ENCODE measurements around the gene RUNX3.
"Not testable (repeated sequence)": the region's sequence is repeated elsewhere in the genome, so short reads cannot be mapped to it uniquely, and the experiment has no call there.

Gene RUNX3

DNA sequence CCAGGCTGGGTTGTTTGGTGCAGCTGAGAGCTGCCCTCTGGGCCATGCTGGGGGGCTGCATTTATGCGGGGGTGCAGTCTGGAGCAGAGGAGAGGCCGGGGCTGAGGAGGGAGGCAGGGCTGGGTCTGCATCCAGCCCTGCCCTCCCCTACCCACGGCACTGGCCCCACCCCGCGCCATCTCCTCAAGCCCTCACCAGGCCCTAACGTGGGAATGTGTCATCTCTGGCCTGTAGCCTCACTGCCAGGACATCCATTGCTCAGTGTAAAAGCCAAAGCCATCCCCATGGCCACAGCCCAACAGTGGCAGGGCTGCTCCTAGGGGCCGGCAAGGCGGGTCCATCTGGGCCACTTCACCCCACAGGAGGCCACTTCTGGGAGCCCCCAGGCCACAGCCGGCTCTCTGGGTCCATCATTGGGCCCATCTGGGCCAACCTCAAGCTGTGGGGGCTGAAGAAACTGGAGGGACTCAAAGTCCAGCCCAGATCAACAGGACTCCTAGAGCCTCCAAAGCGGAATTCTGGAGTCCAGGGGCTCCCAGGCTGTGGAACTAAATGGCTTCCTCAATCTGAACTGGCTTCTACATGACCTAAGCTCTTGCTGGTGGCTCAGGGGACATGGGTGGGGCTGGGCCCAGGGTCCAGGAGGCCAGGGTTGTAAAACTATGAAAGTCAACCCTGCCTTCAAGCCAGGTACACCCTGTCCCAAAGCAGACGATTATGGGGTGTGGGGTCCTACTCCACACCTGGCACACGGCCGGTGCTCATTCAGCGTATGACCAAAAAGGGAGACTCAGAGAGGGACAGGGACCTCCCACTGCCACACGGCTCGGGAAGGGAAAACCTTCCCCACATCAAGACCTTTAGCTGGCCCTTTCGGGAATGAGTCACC lies 32.6 kb downstream of the RUNX3 start:
- peaks cover 14% of the 10 kb centered on the region for H3K4me1 Mint-ChIP-seq (ENCODE audit: low read depth)
- H3K36me3 Mint-ChIP-seq (ENCODE audit: low read depth), result peaks cover 26% of the 10 kb centered on the region
- peaks cover 5% of the 10 kb centered on the region for H3K9me3 Mint-ChIP-seq
- intact Hi-C loops (cut with micrococcal nuclease), result loop anchor here (1.0 kb wide), 1 partner anchor 49 kb away; no protein-coding TSS in a partner anchor
- no peak overlapping the region for H3K4me3 Mint-ChIP-seq
- H3K27ac Mint-ChIP-seq, result no peak overlapping the region
- peaks cover 17% of the 10 kb centered on the region for H3K27me3 Mint-ChIP-seq

DNA sequence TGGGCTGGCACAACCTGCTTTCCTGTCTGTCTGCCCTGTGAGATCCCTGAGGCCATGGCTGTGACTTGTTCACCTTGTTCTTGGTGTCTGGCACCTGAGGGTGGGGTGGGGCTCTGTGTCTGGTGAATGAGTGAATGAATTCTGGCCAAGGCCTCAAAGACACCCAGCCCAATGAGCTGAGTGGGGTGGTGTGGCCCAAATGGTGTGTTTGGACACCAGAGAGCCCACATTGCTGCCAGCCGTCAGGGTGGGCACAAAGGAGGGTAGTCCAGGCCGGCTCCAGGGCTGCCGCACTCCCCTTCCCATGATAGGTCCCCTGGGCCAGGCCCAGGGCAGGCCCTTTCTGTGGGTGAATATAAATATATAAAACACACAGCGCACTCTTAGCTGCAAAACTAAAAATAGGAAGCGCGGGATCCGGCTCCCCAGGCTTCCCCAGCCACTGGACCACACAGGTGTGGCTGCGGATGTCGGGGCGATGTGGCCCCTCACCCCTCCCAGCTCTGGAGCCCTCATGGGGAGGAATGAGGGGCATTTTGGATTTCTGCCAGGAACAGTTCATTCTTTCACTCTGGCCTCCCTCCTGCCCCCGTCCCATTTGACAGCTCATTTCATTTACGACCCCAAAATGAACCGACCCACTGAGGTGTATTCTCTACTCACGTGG lies 33.3 kb downstream of the RUNX3 start:
- peaks cover 17% of the 10 kb centered on the region for H3K27me3 Mint-ChIP-seq
- H3K36me3 Mint-ChIP-seq (ENCODE audit: low read depth), result peaks cover 22% of the 10 kb centered on the region
- H3K4me1 Mint-ChIP-seq (ENCODE audit: low read depth), result peaks cover 14% of the 10 kb centered on the region
- peaks cover 10% of the 10 kb centered on the region for H3K9me3 Mint-ChIP-seq
- H3K4me3 Mint-ChIP-seq, result no peak overlapping the region
- no peak overlapping the region for H3K27ac Mint-ChIP-seq
- intact Hi-C loops (cut with micrococcal nuclease), result no loop called here

GRCh38 chr1:24896176-24896575 lies 33.9 kb downstream of the RUNX3 start:
- Mint-ChIP-seq H3K9me3 (peaks cover 10% of the 10 kb centered on the region), H3K4me3 (no peak overlapping the region), H3K27ac (no peak overlapping the region), H3K36me3 (ENCODE audit: low read depth) (peaks cover 16% of the 10 kb centered on the region), H3K4me1 (ENCODE audit: low read depth) (peaks cover 19% of the 10 kb centered on the region), H3K27me3 (peaks cover 17% of the 10 kb centered on the region)
- intact Hi-C loops (cut with micrococcal nuclease), result no loop called here

DNA sequence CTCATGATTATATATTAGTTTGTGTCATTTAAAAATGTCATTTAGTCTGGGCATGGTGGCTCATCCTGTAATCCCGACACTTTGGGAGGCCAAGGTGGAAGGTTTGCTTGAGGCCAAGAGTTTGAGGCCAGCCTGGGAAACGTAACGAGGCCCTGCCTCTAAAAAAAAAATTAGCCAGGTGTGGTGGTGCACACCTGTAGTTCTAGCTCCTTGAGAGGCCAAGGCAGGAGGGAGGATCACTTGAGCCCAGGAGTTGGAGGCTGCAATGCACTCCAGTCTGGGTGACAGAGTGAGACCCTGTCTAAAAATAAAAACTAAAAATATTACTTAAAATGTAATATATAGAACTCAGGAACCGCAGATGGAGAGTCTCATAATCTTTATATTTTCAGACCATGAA lies 34.6 kb downstream of the RUNX3 start:
- Mint-ChIP-seq H3K4me3 (no peak overlapping the region), H3K27me3 (peaks cover 17% of the 10 kb centered on the region), H3K9me3 (peaks cover 10% of the 10 kb centered on the region), H3K4me1 (ENCODE audit: low read depth) (peaks cover 25% of the 10 kb centered on the region), H3K36me3 (ENCODE audit: low read depth) (peaks cover 9% of the 10 kb centered on the region), H3K27ac (no peak overlapping the region)
- intact Hi-C loops (cut with micrococcal nuclease), result no loop called here

- Mint-ChIP-seq H3K4me1 (ENCODE audit: low read depth) (peaks cover 34% of the 10 kb centered on the region), H3K4me3 (no peak overlapping the region), H3K27me3 (peaks cover 19% of the 10 kb centered on the region)
Measured at GRCh38 chr1:24894002-24894401, 36.1 kb downstream of the RUNX3 start.

DNA sequence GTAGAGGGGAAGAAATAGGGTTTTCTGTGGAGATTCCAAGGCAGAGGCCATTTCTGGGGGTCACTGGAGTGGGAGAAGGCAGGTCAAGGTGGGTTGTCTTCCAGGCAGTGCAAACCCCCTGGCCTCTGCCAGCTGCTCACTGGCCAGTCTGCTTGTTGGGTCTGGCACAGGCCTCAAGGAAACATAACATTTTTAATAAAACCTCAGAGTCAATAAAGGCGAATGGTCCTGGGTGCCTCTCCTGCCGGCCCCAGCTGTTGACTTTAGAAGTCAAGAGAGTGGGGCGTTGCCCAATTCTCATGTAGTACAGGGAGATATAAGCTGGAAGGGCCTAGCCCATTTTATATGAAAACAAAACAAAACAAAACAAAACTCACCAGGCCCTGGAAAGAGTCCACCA lies 36.6 kb downstream of the RUNX3 start:
- peaks cover 34% of the 10 kb centered on the region for H3K4me1 Mint-ChIP-seq (ENCODE audit: low read depth)
- H3K9me3 Mint-ChIP-seq, result peaks cover 10% of the 10 kb centered on the region
- H3K27ac Mint-ChIP-seq, result peak overlapping the region; percentile 43
- H3K36me3 Mint-ChIP-seq (ENCODE audit: low read depth), result peaks cover 8% of the 10 kb centered on the region
- no peak overlapping the region for H3K4me3 Mint-ChIP-seq
- H3K27me3 Mint-ChIP-seq, result peaks cover 19% of the 10 kb centered on the region
- intact Hi-C loops (cut with micrococcal nuclease), result no loop called here

More at GRCh38 chr1:24894002-24894401, 36.1 kb downstream of the RUNX3 start:
- intact Hi-C loops (cut with micrococcal nuclease), result no loop called here
- Mint-ChIP-seq H3K9me3 (peaks cover 10% of the 10 kb centered on the region), H3K27ac (peak overlapping the region; percentile 42), H3K36me3 (ENCODE audit: low read depth) (peaks cover 8% of the 10 kb centered on the region)

GRCh38 chr1:24892188-24893153 lies 37.6 kb downstream of the RUNX3 start:
- H3K4me3 Mint-ChIP-seq, result no peak overlapping the region
- peaks cover 29% of the 10 kb centered on the region for H3K4me1 Mint-ChIP-seq (ENCODE audit: low read depth)
- peak overlapping the region; percentile 43 for H3K27ac Mint-ChIP-seq
- H3K27me3 Mint-ChIP-seq, result peaks cover 19% of the 10 kb centered on the region
- peaks cover 8% of the 10 kb centered on the region for H3K36me3 Mint-ChIP-seq (ENCODE audit: low read depth)
- peaks cover 10% of the 10 kb centered on the region for H3K9me3 Mint-ChIP-seq
- intact Hi-C loops (cut with micrococcal nuclease), result no loop called here

DNA sequence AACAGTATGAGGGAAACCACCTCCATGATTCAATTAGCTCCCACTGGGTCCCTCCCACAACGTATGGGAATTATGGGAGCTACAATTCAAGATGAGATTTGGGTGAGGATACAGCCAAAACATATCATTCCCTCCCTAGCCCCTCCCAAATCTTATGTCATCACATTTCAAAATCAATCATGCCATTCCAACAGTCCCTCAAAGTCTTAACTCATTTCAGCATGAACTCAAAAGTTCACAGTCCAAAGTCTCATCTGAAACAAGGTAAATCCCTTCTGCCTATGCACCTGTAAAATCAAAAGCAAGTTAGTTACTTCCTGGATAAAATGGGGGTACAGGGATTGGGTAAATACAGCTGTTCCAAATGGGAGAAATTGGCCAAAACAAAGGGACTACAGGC lies 38.7 kb downstream of the RUNX3 start:
- H3K4me1 Mint-ChIP-seq (ENCODE audit: low read depth), result peaks cover 29% of the 10 kb centered on the region
- H3K36me3 Mint-ChIP-seq (ENCODE audit: low read depth); intact Hi-C loops (cut with micrococcal nuclease); H3K4me3 Mint-ChIP-seq: not testable (repeated sequence)
- H3K9me3 Mint-ChIP-seq, result peaks cover 10% of the 10 kb centered on the region
- peak overlapping the region; percentile 66 for H3K27ac Mint-ChIP-seq
- H3K27me3 Mint-ChIP-seq, result peaks cover 10% of the 10 kb centered on the region

- Mint-ChIP-seq H3K4me3 (no peak overlapping the region), H3K36me3 (ENCODE audit: low read depth) (peaks cover 8% of the 10 kb centered on the region)
Measured at GRCh38 chr1:24890887-24891286, 39.2 kb downstream of the RUNX3 start.

GRCh38 chr1:24888971-24889676 lies 41.0 kb downstream of the RUNX3 start:
- Mint-ChIP-seq H3K27me3 (peaks cover 12% of the 10 kb centered on the region), H3K9me3 (peaks cover 15% of the 10 kb centered on the region), H3K27ac (peak overlapping the region; percentile 62), H3K36me3 (ENCODE audit: low read depth) (peaks cover 8% of the 10 kb centered on the region), H3K4me1 (ENCODE audit: low read depth) (peaks cover 24% of the 10 kb centered on the region), H3K4me3 (no peak overlapping the region)
- intact Hi-C loops (cut with micrococcal nuclease), result no loop called here

More at GRCh38 chr1:24890887-24891286, 39.2 kb downstream of the RUNX3 start:
- H3K9me3 Mint-ChIP-seq, result peaks cover 10% of the 10 kb centered on the region
- peak overlapping the region; percentile 66 for H3K27ac Mint-ChIP-seq
- intact Hi-C loops (cut with micrococcal nuclease), result no loop called here
- peaks cover 29% of the 10 kb centered on the region for H3K4me1 Mint-ChIP-seq (ENCODE audit: low read depth)
- peaks cover 7% of the 10 kb centered on the region for H3K27me3 Mint-ChIP-seq

GRCh38 chr1:24888061-24888970 lies 41.8 kb downstream of the RUNX3 start:
- H3K27ac Mint-ChIP-seq, result no peak overlapping the region
- H3K4me1 Mint-ChIP-seq (ENCODE audit: low read depth), result peaks cover 20% of the 10 kb centered on the region
- peaks cover 23% of the 10 kb centered on the region for H3K9me3 Mint-ChIP-seq
- H3K36me3 Mint-ChIP-seq (ENCODE audit: low read depth), result peaks cover 8% of the 10 kb centered on the region
- H3K4me3 Mint-ChIP-seq, result no peak overlapping the region
- peaks cover 12% of the 10 kb centered on the region for H3K27me3 Mint-ChIP-seq
- intact Hi-C loops (cut with micrococcal nuclease), result no loop called here

GRCh38 chr1:24886241-24886640 lies 43.8 kb downstream of the RUNX3 start:
- Mint-ChIP-seq H3K9me3 (peaks cover 18% of the 10 kb centered on the region), H3K4me3 (no peak overlapping the region), H3K4me1 (ENCODE audit: low read depth) (peaks cover 25% of the 10 kb centered on the region), H3K27ac (no peak overlapping the region), H3K27me3 (peaks cover 8% of the 10 kb centered on the region), H3K36me3 (ENCODE audit: low read depth) (no peaks in the 10 kb centered on the region)
- intact Hi-C loops (cut with micrococcal nuclease), result no loop called here

All from dendritic cell treated with granulocyte-macrophage colony-stimulating factor and Interleukin-4, amounts not matched to agents 40 ng/mL and 50 ng/mL, for 4 days (primary cell).